Measurements from ENCODE around the gene PA2G4.

PA2G4 gene

DNA sequence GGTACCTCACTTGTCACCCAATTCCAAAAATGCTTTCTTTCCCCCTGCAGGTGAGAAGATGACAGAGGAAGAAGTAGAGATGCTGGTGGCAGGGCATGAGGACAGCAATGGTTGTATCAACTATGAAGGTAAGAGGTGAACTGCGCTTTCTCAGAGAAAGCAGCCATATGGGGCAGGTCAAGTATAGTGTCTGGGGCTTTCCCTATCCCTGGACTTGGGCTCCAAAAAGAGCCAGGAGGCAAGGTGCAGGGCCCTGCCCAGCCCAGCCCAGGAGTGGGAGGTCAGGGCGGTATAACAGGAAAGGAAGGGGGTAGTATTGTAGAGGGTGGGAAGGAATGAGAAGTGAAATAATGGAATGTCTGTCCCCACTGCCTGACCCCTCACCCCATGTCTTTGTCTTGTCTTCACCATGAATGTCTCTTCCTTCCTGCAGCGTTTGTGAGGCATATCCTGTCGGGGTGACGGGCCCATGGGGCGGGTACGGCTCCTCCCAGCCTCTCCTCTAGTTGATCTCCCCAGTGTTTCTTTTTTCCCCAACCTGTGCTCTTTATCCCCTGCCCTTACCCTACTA, 55.9 kb downstream of the PA2G4 start:
- no peaks in the 10 kb centered on the region for H3K27me3 Mint-ChIP-seq
- peaks cover 44% of the 10 kb centered on the region for H3K4me1 Mint-ChIP-seq (ENCODE audit: low read depth)
- peak overlapping the region; percentile 88 for H3K27ac Mint-ChIP-seq
- peaks cover 66% of the 10 kb centered on the region for H3K36me3 Mint-ChIP-seq (ENCODE audit: low read depth)
- H3K4me3 Mint-ChIP-seq: peak overlapping the region; percentile 98
- H3K9me3 Mint-ChIP-seq: no peaks in the 10 kb centered on the region

GRCh38 chr12:56160894-56161689, 56.7 kb downstream of the PA2G4 start:
- Mint-ChIP-seq H3K9me3 (no peaks in the 10 kb centered on the region), H3K4me1 (ENCODE audit: low read depth) (peaks cover 39% of the 10 kb centered on the region), H3K27me3 (no peaks in the 10 kb centered on the region), H3K36me3 (ENCODE audit: low read depth) (peaks cover 66% of the 10 kb centered on the region), H3K27ac (peak overlapping the region; percentile 88), H3K4me3 (peak overlapping the region; percentile 98)

DNA sequence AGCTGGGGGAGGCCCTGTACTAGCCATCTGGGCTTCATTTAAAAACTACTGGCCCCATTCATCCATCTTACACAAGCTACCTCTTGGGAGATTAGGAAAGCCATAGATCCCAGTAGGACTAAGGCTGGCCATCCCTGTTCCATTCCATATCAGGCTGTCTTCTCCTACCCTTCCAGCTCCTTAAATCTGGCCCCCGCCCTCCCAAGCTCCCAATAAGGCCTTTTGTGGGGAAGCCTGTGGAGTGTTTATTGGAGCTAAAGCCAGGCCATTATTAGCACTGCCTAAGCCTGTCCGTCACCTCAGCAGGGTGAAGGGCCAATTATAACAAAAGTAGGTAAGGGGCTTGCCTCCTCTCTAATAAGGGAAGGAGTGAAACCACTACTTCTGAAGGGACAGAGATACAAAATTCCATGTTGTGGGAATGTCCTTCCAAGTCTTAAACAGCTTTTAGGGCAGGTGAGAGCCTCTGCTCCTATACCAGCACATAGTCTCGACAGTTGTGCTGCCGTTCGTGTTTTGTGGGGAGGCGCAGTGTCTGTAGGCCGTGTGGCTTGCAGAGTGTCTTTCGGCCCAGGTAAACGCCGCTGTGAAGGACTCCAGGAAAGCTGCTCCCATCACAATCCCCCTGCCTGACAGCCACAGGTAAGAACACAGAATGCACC, 57.5 kb downstream of the PA2G4 start:
- peaks cover 39% of the 10 kb centered on the region for H3K4me1 Mint-ChIP-seq (ENCODE audit: low read depth)
- H3K9me3 Mint-ChIP-seq: no peaks in the 10 kb centered on the region
- H3K36me3 Mint-ChIP-seq (ENCODE audit: low read depth): peaks cover 66% of the 10 kb centered on the region
- H3K4me3 Mint-ChIP-seq: peak overlapping the region; percentile 98
- H3K27me3 Mint-ChIP-seq: no peaks in the 10 kb centered on the region
- peak overlapping the region; percentile 88 for H3K27ac Mint-ChIP-seq

DNA sequence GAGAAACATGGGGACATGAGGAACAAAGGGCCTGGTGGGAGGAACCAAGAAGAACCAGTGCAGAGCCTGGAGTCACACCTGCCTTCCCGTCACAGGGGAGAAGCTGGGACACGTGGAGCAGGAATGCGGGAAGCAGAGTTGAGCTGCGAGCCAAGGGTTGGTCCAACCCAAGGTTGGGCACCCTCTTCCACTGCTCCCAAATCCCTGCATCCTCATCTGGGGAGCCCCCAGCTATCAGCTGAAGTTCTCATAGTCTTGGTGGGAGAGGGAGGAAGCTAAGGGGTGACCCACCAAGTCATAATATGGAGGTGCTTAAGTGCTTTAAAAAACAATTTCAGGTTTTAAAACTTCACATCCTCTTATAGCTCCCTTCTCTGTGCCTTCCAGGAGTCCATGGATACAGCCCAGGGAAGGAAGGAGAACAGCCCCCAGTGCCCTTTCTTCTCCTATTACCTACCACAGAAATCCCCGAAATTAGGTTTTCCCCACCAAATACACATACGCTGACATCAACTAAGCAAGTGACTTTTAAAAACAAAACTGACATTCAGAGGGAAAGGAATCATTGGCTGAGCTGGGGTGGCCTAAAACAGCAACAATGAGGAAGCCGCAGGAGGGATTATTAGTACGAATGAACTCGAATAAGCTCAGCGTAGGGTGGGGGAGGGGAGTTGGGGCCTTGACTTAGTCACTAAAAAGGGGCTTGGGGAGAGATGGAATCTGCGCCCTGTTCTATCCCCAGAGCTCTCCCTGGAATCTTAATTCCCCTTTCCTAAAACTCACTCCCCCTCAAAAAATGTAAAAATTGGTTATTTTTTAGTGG, 58.3 kb downstream of the PA2G4 start:
- Mint-ChIP-seq H3K36me3 (ENCODE audit: low read depth) (peaks cover 71% of the 10 kb centered on the region), H3K27me3 (no peaks in the 10 kb centered on the region), H3K27ac (peak overlapping the region; percentile 88), H3K9me3 (no peaks in the 10 kb centered on the region), H3K4me3 (no peak overlapping the region), H3K4me1 (ENCODE audit: low read depth) (peaks cover 32% of the 10 kb centered on the region)

Data from stimulated activated naive CD8-positive, alpha-beta T cell treated with anti-CD3 and anti-CD28 coated beads, Interleukin-15, Interleukin-2, amounts not matched to agents 100 ng/mL and 50 ng/mL, for 24 hours (primary cell).